GM19023 (cell line): Measurements from ENCODE around the gene FOXJ1.
"Not testable (repeated sequence)": the region's sequence is repeated elsewhere in the genome, so short reads cannot be mapped to it uniquely, and the experiment has no call there.

ENCODE experiments used
- ATAC-seq: cut with Tn5 transposase; IDR thresholded peaks from one replicate; pipeline ENCODE4 v1.9.1; 2021; ENCODE audit warnings: mild to moderate bottlenecking, moderate library complexity; ENCODE audit not compliant: unreplicated experiment

FOXJ1 gene

GRCh38 chr17:76141212-76142038 lies at the start of gene FOXJ1:
FOXJ1 (minus strand) TSS chr17:76141245; CDS start chr17:76140395, 850 bp downstream.
- ATAC-seq = peak; percentile 60

GRCh38 chr17:76189741-76190140 lies 48.7 kb upstream of the FOXJ1 start:
- no peak for ATAC-seq

GRCh38 chr17:76189247-76189646 lies 48.2 kb upstream of the FOXJ1 start:
- no peak for ATAC-seq

GRCh38 chr17:76188213-76189016 lies 47.4 kb upstream of the FOXJ1 start:
- ATAC-seq = no peak

- ATAC-seq = not testable (repeated sequence)
Observed at GRCh38 chr17:76186774-76187173, 45.7 kb upstream of the FOXJ1 start.

GRCh38 chr17:76184290-76184689 lies 43.2 kb upstream of the FOXJ1 start:
- no peak for ATAC-seq

GRCh38 chr17:76182016-76182764 lies 41.1 kb upstream of the FOXJ1 start:
- ATAC-seq = no peak

- ATAC-seq = no peak
Observed at GRCh38 chr17:76179496-76180467, 38.7 kb upstream of the FOXJ1 start.

GRCh38 chr17:76178124-76178523 lies 37.1 kb upstream of the FOXJ1 start:
- no peak for ATAC-seq

- ATAC-seq = no peak
Observed at GRCh38 chr17:76176701-76177574, 35.9 kb upstream of the FOXJ1 start.

GRCh38 chr17:76174037-76174436 lies 33.0 kb upstream of the FOXJ1 start:
- no peak for ATAC-seq

- no peak for ATAC-seq
Observed at GRCh38 chr17:76173474-76173873, 32.4 kb upstream of the FOXJ1 start.

GRCh38 chr17:76171706-76172105 lies 30.7 kb upstream of the FOXJ1 start:
- no peak for ATAC-seq

- no peak for ATAC-seq
Observed at GRCh38 chr17:76170114-76170513, 29.1 kb upstream of the FOXJ1 start.

- no peak for ATAC-seq
Observed at GRCh38 chr17:76166906-76167305, 25.9 kb upstream of the FOXJ1 start.

GRCh38 chr17:76166168-76166567 lies 25.1 kb upstream of the FOXJ1 start:
- no peak for ATAC-seq

GRCh38 chr17:76164331-76164730 lies 23.3 kb upstream of the FOXJ1 start:
- ATAC-seq = no peak

GRCh38 chr17:76163919-76164318 lies 22.9 kb upstream of the FOXJ1 start:
- no peak for ATAC-seq

- ATAC-seq = no peak
Observed at GRCh38 chr17:76161619-76162266, 20.7 kb upstream of the FOXJ1 start.
